Parathyroid adenoma (tissue), 2 donors: Measurements from ENCODE around the gene AQP2.

ENCODE experiments used
- H2AFZ ChIP-seq: fragments of 300-600 bp; sonication (generic); one replicate; pipeline ENCODE4 v1.7.0; 2017; ENCODE audit warnings: antibody characterized with exemption, mild to moderate bottlenecking
- H3K27ac ChIP-seq: fragments of 300-600 bp; sonication (generic); one replicate; pipeline ENCODE4 v1.7.0; 2017
- H3K27me3 ChIP-seq: fragments of 300-600 bp; sonication (generic); one replicate; pipeline ENCODE4 v1.7.0; 2017; ENCODE audit warnings: low read length; ENCODE audit not compliant: control insufficient read depth, insufficient read depth
- H3K36me3 ChIP-seq: fragments of 300-600 bp; sonication (generic); one replicate; pipeline ENCODE4 v1.7.0; 2017; ENCODE audit warnings: low read length; ENCODE audit not compliant: control insufficient read depth, insufficient read depth
- H3K4me1 ChIP-seq: fragments of 300-600 bp; sonication (generic); one replicate; pipeline ENCODE4 v1.7.0; 2017; ENCODE audit warnings: control low read depth
- H3K4me2 ChIP-seq: fragments of 300-600 bp; sonication (generic); one replicate; pipeline ENCODE4 v1.7.0; 2017; ENCODE audit warnings: low read length
- H3K4me3 ChIP-seq: fragments of 300-600 bp; sonication (generic); one replicate; pipeline ENCODE4 v1.7.0; 2017; ENCODE audit warnings: low read depth, low read length
- H3K79me2 ChIP-seq: fragments of 300-600 bp; sonication (generic); one replicate; pipeline ENCODE4 v1.7.0; 2017; ENCODE audit warnings: control low read depth
- H3K9ac ChIP-seq: fragments of 300-600 bp; sonication (generic); one replicate; pipeline ENCODE4 v1.7.0; 2017; ENCODE audit warnings: mild to moderate bottlenecking
- H3K9me3 ChIP-seq: fragments of 300-600 bp; sonication (generic); one replicate; pipeline ENCODE4 v1.7.0; 2017; ENCODE audit warnings: low read length; ENCODE audit not compliant: control insufficient read depth
- TF ChIP-seq, protein P1 (sequence below): fragments of 300-600 bp; sonication (generic); IDR thresholded peaks from one replicate; pipeline ENCODE4 v1.7.0; 2017; ENCODE audit warnings: antibody characterized with exemption, mild to moderate bottlenecking
- donor health status: primary hyperparathyroidism.

The AQP2 gene

DNA sequence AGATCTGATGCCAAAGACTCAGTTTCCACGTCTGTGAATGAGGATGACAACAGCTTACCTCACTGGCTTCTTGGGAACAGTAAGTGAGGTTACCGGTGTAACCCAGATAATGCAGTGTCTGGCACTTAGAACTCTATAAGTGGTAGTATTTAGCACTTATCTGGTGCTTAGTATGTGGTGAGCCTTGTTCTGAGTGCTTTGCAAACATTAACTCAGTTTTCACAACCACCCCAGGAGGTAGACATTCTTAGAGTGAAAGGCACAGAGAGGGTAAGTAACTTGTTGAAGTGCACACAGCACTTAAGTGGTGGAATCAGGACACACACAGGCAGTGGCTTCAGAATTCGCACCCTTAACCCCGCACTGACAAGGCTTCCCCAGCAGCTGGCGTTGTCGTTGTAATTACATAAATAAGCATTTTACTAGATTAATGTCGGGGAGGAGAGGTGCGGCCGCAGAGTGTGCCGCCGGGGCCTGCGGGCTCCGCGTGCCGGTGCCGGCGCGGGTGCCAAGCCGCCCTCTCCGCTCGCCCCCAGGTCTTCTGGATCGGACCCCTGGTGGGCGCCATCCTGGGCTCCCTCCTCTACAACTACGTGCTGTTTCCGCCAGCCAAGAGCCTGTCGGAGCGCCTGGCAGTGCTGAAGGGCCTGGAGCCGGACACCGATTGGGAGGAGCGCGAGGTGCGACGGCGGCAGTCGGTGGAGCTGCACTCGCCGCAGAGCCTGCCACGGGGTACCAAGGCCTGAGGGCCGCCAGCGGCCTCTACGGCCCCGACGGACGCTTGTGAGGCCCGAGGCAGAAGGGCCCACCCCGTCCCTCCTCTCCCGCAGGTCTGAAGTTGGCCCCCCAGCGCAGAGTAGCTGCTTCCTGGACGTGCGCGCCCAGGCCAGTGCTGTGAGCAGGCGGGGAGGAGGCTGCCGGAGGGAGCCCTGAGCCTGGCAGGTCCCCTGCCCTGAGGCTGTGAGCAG lies 4.6 kb downstream of the AQP2 start:
- Histone ChIP-seq H3K36me3 (no peaks in the 10 kb centered on the region), H3K4me3 (no peak overlapping the region), H3K9me3 (no peaks in the 10 kb centered on the region), H3K4me1 (peaks cover under 1% of the 10 kb centered on the region), H3K79me2 (no peaks in the 10 kb centered on the region), H3K4me2 (no peak overlapping the region), H3K9ac (no peak overlapping the region), H3K27ac (no peak overlapping the region), H3K27me3 (no peaks in the 10 kb centered on the region), H2AFZ (no peak overlapping the region)
- TF ChIP-seq, protein P1, sequence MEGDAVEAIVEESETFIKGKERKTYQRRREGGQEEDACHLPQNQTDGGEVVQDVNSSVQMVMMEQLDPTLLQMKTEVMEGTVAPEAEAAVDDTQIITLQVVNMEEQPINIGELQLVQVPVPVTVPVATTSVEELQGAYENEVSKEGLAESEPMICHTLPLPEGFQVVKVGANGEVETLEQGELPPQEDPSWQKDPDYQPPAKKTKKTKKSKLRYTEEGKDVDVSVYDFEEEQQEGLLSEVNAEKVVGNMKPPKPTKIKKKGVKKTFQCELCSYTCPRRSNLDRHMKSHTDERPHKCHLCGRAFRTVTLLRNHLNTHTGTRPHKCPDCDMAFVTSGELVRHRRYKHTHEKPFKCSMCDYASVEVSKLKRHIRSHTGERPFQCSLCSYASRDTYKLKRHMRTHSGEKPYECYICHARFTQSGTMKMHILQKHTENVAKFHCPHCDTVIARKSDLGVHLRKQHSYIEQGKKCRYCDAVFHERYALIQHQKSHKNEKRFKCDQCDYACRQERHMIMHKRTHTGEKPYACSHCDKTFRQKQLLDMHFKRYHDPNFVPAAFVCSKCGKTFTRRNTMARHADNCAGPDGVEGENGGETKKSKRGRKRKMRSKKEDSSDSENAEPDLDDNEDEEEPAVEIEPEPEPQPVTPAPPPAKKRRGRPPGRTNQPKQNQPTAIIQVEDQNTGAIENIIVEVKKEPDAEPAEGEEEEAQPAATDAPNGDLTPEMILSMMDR: no peak

DNA sequence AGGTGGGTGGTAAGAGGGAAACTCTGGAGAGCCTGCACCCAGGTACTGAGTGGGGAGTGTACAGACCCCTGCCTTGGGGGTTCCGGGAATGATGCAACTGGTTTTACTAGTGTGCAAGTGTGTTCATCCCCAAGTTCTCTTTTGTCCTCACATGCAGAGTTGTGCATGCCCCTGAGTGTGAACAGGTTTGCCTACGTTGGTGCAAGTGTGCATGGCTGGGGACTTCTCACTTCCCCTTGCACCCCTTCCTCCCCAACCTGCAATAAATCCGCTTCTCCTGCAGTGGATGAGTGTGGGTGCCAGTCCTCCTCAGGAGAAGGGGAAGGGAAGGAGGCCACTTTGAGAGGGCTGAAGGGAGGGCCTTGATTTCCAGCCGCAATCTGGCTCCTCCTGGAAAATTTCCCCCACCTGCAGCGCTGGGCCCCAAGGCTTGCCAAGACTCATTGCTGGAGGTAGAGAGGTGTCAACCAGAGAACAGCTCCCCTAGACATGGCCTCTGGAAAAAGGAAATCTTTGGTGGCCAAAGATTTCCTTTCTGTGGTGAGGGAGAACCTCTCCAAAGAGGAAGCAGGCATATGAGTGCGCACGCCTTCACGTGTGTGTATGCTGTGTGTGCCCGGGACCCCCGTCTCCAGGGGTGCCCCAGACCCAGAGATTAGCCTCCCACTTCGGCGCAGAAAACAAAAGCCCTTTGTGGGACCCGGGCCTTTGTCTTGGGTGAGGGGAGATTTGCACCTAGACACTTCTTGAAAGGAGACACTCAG lies 5.5 kb downstream of the AQP2 start:
- TF ChIP-seq, protein P1: no peak
- Histone ChIP-seq H3K36me3 (no peaks in the 10 kb centered on the region), H3K27ac (no peak overlapping the region), H3K4me2 (no peak overlapping the region), H3K27me3 (no peaks in the 10 kb centered on the region), H3K9ac (no peak overlapping the region), H3K4me1 (no peaks in the 10 kb centered on the region), H2AFZ (no peak overlapping the region), H3K9me3 (no peaks in the 10 kb centered on the region), H3K79me2 (no peaks in the 10 kb centered on the region), H3K4me3 (no peak overlapping the region)

DNA sequence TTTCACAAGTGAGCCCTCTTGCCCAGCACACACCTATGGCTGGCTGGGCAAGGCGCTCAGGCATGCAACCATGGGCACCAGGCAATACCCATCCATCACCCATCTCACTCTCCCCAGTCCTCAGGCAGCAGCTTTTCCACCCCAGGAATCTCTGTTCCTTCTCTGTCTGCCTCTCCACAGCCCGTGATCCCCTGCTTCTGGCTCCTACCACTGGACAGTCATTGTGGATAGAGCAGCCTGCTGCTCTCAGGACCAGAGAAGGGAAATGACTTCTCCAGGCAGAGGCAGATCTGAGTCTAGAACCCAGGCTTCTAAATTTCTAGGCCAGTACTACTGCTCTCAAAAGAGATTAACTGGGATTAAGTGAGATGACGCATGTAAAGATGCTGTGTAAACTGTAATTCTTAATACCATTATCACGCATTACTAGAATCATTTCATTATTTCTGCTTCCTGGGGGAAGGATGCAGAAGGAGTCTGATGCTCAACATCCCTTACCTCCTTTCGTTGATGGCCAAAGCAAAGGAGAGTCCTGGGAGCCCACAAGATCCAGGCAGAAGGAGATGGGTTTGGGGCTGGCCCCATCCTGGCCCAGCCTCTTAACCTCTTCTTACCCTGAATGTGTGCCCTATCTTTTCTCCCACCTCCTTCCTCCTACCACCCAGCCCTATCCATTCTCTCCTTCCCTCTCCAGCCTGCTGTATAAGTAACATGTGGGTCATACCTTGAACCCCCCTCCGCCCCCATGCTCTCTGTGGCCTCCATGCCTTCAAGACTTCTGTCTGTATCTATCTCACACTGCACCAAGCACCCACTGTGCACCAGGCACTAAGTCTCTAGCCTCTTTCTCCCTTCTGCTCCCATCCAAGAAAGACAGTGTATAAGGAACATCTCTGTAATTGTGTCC lies 6.4 kb downstream of the AQP2 start:
- Histone ChIP-seq H3K9ac (no peak overlapping the region), H3K79me2 (no peaks in the 10 kb centered on the region), H3K9me3 (no peaks in the 10 kb centered on the region), H3K36me3 (no peaks in the 10 kb centered on the region), H3K27ac (no peak overlapping the region), H3K4me2 (no peak overlapping the region), H3K4me3 (no peak overlapping the region), H3K27me3 (no peaks in the 10 kb centered on the region), H2AFZ (no peak overlapping the region), H3K4me1 (no peaks in the 10 kb centered on the region)
- TF ChIP-seq, protein P1: no peak

DNA sequence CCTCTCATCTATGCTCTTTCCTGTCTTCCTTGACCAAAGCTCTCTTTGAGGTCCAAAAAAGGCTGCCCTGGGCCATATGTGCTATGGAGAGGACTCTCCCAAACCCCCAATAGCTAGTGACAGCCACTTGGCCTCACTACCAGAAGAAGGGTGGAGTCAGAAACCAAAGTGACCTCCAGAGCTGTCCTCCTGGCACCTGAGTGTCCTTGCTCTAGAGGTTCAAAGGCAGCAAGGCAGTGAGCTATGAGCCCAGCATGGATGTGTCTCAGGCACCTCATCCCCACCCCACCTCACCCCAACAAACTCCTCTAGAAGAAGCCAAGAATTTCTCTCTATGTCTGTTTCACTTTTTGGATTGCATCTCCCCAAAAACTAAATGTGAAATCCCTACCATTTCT lies 7.0 kb downstream of the AQP2 start:
- TF ChIP-seq, protein P1: no peak
- no peaks in the 10 kb centered on the region for H3K79me2 ChIP-seq
- H3K4me1 ChIP-seq: peaks cover 1% of the 10 kb centered on the region
- no peaks in the 10 kb centered on the region for H3K27me3 ChIP-seq
- no peak overlapping the region for H3K4me3 ChIP-seq
- H3K36me3 ChIP-seq: no peaks in the 10 kb centered on the region
- no peak overlapping the region for H3K27ac ChIP-seq
- H3K9me3 ChIP-seq: no peaks in the 10 kb centered on the region
- no peak overlapping the region for H3K4me2 ChIP-seq
- H3K9ac ChIP-seq: no peak overlapping the region
- no peak overlapping the region for H2AFZ ChIP-seq
